Dedifferentiated amniotic fluid mesenchymal stem cell (primary cell): ENCODE measurements around the gene HAGH.

Source experiments
- DNase-seq: peaks from one replicate; pipeline ENCODE4 v3.0.0-alpha.2; 2016; ENCODE audit errors: extremely low spot score

Gene HAGH

DNA sequence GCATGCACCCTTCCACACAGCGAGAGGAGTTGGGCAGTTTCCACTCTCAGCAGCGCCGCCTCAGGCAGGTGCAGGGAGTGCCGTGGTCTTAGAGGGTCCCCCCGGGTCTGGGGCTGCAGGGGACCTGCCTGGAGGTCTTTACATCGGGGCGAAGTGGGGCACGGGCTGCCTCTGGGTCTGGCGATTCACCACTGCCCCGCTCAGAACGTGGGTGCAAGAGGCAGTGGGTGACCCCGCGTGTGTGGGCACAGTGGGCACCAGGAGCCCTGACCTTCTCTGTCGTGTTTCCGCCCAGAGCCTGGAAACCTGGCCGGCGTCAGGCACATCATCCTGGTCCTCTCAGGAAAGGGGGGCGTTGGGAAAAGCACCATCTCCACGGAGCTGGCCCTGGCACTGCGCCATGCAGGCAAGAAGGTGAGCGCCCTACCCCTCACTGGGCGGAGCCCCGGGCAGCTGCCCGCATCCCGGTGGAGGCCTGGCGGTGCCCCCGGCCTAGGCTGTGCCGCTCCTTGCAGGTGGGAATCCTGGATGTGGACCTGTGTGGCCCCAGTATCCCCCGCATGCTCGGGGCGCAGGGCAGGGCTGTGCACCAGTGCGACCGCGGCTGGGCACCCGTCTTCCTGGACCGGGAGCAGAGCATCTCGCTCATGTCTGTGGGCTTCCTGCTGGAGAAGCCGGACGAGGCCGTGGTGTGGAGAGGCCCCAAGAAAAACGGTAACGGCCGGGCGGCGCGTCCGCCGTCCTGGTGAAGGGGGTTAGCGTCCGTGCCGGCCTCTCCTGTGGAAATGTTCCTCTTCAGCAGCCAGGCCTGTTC lies 40.2 kb downstream of the HAGH start:
- no peak for DNase-seq

DNA sequence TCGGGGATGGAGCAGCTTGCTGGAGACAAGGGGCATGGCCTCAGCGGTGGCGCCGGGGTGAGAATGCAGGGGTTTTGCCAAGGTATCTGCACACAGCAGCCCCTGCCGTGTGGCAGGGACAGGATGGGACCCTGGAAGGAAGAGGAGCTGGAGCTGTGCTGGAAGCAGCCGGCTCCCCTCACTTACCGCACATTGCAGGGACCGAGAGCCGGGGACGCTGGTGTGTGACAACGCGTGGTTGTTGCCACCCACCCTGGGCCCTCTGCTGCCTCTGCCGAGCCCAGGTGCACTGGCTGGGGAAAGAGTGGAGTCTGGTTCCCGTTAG lies 40.8 kb downstream of the HAGH start:
- DNase-seq = no peak

DNA sequence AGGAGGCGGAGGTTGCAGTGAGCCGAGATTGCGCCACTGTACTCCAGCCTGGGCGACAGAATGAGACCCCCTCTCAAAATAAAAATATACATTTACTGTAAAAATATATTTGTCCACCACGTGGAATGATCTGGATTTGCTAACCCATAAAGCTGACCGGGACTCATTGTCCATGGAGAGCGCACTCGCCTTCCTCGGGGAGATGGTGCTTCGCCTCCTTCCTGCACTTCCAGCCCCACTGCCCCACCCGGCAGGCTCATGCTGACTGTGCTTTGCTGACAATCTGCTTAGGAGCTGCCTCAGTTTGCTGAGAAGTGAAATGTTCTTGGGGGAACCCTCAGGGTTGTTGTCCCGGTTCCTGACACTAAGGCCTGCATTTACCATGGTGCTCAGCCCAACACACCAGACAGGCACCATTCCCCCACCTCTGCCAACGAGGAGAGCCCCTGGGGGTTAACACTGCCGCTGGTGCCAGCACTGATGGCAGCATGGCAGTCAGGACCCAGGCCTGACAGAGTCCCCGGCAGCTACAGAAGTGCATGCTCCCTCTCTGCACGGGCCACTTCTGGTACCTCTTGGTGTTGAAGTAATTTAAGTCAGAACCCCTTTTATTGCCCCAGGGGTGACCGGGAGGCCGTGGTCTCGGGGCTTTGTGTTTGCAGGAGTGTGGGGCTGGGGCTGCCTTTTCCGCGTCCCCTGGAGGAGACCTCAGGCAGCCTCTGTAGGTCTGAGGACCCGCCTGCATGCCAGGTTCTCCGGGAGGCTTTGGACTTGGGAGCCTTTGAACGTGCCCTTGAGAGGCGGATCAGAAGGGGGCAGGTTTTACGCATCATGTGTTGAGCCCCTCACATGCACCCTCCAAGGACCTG lies 41.4 kb downstream of the HAGH start:
- DNase-seq = no peak

DNA sequence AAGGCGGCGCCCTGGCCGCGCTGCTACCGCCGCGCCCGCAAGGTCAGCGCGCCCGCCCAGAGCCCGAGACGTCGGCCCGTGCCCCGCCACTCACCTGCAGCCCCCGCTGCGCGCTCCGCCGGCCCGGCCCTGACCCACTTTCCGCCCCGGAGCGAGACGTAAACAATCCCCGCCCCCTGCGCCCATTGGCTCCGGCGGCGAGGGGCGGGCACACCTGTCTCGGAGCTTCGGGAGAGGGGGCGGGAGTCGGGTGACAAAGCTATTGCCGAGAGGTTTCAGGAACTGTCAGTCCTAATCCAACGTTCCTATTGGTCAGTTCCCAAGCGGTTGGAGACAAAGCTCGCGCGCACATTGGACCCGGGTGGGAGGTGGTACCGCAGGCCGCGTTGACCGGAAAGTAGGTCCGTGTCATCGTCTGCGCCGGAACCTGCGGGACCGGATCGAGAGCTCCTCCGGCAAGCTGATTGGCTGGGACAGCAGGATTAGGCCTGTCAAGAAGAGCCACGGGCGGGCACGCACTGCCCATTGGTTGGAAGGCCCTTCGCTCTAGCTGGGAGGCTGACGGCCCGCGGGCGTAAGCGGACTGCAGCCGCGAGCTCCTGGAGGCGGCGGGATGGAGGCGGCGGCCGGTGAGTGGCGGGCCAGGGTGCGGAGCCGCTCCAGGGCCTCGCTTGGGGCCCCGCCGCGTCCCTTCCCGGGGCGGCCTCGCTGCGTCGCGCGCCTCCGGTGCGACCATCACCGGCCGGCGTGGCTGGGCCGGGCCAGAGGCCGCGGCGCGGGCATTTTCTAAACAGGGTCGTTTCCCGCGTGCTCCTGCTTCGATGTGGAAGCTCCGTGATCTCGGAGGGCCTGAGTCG lies 44.0 kb downstream of the HAGH start, which contains the start of the genes NUBP2 and SPSB3:
NUBP2 (plus strand) TSS at position 553 of the 857 bp plus-strand sequence; CDS start at position 614, 61 bp downstream.
SPSB3 (minus strand) TSS at position 164 of the 857 bp plus-strand sequence. CDS start 1,088 bp downstream, outside the sequence.
- DNase-seq = peak; percentile 100

DNA sequence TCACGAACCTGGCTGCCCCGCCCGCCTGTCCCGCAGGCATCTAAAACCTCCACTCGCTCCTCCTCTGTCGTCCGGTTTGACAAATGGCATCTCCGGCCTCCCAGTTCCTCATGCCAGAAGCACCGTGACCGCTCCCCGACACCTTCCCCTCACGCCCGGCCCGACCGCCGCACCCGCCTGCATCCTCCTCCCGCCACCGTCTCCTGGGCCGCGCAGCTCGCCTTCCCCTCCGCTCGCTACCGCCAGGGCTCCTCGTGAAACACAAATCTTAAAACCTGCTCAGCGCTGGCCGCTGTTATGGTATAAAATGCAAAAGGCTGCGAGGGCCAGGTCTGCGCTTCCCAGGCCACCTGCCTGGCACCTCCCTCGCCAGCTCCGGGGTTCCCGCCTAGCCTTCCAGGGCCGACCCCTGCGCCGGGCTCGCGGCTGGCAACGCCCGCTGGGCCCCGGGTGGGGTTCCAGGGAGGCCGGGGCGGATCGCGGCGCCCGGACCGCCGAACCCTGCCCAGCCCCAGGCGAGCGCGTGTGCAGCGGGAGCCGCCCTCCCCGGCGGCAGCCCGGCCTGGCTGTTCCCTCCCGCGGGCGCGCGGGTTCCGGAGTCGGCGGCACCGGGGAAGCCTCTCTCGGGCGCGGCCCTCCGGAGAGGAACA lies 44.7 kb downstream of the HAGH start:
- DNase-seq = no peak

DNA sequence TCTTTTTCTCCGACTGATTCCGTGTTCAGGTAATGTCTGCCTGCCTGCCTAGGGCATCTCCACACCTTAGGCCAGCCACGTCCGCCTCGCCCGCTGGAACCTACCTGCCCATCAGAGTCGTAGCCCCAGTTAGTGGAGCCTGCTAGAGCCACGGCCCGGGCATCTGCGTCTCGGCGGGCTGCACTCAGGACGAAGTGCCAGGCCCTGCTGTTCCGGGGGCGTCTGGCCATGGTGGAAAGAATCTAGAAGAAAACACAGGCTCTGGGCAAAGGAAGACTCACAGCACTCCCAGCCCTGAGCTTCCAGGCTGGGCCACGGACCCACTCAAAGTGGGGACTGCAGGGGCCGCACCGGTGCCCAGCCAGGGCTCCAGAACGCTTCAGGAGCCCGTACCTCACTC lies 45.4 kb downstream of the HAGH start:
- no peak for DNase-seq

DNA sequence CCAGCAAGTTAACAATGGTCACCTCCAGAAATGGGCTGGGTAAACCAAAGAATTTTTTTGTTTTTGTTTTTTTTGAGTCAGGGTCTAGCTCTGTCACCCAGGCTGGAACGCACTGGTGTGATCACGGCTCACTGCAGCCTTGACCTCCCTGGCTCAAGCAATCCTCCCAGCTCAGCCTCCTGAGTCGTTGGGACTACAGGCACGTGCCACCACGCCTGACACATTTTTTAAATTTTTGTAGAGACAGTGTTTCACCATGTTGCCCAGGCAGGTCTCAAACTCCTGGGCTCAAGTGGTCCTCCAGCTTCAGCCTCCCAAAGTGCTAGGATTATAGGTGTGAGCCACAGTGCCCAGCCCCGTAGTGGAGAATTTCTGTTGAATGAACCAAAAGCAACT lies 46.0 kb downstream of the HAGH start:
- no peak for DNase-seq

DNA sequence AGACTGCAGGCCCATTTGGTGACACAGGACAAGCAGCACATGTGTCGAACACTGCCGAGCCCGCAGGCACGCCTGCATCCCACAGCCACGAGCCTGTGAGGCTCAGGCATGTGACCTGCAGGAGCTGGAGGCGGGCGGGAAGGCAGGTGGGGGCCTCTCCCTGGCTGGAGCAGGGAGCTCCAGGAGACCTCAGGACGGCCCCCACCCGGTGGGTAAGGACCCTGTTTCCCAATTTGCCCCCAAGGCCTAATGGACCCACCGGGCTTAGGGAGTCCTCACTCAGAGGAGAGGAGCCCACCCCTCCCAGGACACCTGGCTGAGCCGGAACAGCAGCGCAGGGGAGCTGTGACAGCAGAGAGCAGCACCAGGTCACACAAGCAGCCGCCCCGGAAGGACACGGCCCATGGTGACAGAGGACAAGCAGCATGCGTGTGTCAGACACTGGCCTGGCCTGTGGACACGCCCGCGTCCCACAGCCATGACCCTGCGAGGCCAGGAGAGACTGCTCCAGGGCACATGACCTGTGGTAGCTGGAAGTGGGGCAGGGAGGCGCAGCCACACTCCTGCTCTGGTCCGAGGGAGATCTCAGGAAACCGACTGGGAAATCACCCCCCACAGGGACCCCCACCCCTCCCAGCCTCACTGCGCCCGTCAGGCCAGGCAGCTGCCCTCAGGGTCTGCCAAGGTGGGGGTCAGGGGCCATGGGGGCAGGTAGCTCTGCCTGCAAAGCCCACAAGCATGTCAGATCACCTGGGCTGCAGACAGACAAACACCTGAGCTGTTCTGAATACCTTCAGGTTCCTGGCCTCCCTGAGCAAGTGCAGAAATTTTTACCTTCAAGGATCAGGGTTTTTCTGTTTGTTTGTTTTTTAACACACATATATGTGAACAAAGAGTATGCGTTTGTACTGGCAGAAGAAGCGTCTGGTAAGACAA lies 46.6 kb downstream of the HAGH start:
- no peak for DNase-seq

DNA sequence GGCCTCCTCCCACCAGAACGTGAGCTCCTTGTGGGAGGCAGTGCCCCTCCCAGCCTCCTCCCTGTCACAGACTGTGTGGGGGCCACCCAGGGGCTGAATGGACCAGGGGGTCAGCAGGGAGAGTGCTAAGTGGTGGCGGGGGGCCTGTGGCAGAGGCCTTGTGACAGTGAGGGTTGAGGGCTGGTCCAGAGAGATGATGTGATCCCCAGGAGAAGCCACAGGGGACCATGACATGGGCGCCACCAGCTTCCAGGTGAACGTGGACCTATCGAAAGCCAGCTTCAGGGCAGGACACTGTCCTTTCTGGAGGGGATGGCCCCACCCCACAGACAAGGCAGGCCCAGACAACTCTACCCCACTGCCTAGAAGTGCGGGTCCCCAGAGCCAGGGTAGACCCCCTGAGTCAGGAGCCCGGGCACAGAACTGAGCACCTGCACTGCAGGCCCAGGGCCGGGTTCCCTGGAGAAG lies 47.4 kb downstream of the HAGH start:
- DNase-seq = no peak

DNA sequence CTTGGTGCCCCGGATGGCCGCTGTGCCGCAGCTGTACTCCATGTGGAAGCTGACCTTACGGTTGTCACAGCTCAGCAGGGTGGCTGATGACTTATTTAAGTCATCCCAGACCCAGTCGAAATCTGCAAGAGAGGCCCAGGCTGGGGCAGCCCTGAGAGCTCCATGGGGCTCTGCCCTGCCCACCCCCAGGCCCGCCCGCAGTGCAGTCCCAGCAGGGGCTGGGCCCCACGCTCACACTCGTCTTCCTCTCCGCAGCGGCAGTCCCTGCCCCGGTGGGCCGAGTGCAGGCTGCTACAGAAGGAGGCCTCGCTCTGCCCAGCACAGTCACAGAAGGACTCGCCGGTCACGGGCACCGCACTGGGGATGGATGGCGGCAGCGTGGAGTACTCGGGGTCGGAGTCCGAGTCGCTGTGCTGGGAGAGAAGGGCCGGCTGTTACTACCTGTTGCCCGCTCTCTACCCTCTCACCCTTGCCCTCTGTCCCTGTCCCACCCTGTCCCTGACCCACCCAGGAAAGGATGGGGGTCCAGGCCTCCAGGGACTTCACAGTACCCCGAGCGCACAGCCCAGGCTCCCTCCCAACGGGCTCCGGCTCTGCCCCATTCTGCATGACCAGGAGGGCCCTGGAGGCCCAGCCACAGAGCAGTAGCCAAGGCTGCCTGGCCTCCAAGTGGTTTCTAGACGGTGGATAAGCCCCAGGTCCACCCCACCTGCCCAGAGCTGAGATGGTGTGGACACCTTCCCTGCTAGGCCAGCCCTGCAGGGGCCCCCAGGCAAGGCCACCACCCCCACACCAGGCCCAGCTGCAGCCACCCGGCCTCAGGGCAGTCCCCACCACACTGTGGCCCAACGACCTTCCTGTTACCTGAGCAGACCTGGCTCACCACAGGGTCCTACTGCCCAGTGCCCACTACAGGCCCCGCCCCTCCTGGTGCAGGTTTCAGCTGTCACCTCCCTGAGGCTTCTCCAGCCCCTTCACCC lies 48.1 kb downstream of the HAGH start:
- no peak for DNase-seq

DNA sequence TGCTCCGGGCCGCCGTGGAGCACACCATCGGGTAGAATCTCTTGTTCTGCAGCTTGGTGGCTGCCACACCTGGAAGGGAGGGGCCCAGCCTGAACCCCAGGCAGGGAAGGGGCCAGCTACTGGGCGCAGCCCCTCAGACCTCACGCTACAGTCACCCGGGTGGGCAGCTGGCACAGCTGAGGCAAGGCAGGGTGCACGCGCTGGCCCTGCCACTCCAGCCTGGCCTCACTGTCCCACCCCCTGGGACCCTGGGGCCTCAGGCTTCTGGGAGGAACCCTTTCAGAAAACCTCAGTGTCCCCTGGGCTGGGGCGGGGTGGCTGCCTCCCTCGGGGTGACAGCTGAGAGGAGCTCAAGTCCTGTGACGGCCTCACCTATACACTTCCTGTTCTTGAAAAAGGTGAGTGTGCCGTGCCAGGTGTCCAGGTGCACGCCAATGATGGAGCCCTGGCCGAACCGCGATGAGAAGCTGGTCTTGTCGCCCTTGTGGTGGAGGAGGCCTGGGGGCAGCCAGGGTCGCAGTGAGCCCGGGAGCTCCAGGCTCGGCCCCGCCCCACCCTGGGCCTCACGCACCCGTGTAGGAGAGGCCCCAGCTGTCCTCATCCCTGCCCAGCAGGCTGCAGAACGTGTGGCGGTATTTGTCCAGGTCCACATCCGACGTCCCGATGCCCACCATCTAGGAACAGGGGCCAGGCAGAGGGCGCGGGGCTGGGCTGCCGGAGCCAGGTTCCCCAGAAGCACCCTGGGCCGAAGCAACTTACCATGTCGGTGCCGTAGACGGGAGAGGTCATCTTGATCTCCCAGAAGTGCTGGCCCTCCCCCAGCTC lies 49.0 kb downstream of the HAGH start:
- DNase-seq = no peak

DNA sequence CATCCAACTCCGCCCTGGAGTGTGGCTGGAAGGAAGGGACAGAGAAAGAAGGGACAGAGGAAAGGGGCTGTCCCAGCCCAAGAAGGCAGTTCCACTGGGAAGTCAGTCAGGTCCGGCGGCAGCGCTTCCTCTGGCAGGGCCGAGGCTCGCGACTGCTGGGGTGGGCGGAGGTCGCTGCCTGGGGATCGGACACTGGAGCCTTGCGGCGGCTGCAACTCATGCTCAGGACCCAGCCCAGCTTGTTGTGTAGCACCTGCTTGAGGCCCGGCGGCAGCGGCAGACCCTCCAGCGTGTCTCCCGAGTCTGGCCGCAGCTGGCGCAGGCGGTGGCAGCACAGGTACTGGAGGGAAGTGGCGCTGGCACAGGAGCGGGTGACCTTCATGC lies 49.6 kb downstream of the HAGH start:
- no peak for DNase-seq

DNA sequence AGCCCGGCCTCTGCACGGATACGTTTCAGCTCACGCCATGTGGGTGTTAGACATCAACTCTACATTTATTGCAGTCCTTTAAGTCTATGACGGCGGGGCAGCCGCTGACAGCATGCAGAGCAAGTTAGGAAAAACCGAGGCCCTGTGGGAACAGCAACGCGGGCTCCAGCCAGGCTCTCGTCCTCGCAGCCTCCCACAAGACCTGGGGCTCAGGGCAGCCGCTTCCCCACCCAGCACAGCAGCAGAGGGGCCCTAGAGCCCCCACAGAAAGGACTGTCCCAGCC lies 50.0 kb downstream of the HAGH start:
- no peak for DNase-seq

DNA sequence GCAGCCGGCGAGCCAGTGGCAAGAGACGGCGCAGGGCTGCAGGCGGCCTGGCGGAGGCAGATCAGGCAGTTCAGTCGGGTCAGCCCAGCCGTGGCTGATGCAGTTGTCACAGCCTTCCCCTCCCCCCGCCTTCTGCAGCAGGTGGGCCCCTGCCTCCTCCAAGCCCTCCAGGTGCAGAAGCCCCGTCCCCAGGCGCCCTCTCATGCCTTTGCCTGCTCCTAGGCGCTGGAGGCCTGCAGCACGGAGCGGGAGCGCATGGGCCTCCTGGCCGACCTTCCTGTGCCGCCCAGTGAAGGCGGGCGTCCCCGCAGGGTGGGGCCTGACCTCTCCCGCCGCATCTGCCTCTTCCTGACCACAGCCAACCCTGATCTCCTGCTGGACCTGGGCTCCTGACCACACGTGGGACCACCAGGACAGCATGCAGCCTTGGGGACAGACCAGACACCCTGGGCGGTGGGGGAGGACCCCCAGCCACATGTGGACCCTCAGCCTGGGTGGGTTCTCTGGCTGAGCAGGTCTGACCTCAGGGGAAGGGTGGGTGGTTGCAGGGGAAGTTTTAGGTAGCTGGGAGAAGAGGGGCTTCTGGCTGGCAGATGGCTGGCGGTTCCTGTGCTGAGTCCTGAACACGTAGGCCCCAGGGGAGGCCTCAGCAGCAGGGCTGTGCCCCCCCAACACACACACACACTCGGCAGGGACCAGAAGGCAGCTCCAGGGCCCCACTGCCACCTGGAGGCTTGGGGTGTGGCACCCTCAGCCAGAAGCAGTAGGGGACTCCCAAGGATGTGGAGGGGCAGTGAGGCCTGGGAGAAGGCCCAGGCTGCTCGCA lies 50.6 kb downstream of the HAGH start:
- no peak for DNase-seq

DNA sequence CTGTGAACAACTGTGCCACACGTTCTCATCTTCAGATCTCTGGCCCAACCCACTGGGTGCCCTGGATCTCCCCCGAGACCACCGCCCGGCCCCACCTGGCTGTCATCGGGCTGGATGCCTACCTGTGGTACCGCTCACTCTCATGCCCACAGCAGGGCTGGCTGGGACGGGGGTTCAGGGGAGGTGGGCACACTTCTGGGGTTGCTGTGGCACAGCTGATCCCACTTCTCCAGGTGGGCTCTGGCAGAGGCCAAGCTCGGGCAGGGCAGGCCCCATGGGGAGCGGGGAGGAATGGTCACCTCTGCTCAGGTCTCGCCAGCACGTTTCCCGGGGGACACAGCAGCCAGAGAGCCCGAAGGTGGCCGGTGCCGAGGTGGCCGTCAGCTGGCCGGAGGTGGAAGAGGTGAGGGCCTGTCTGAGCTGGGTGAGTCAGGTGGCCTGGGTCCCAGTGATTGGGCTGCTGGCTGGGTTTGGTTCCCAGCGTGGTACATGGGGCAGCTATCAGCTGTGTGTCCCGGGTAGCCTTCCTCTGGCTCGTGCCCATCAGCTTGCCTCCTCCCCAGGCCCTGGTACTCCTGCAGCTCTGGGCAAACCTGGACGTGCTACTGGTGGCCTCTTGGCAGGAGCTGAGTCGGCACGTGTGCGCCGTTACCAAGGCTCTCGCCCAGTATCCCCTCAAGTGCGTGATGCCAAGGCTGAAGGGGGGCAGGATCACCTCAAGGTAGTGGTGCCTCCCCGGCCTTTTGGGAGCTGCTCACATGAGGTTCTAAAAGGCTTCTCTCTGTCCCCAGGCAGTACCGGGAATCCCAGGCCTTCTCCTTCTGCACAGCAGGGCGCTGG lies 51.4 kb downstream of the HAGH start:
- DNase-seq = no peak

DNA sequence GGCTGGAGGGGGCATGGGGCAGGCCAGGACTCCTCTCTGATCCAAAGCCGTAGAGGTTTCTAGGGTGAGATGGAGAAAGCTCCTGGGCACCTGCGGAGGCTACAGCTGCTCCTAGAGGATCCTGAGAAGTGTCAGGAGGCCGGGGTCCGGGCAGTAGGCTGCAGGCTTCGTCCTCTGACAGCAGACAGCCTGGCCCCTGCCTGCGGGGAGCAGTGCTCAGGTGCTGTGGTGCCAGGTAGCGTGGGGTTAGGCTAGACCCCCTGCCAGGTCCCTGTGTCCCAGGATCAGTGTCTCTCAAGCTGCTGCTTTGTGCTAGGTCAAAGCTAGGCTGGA lies 52.2 kb downstream of the HAGH start:
- no peak for DNase-seq
